Subcutaneous adipose tissue (tissue), 4 donors: ENCODE measurements around the gene PRRT2. TPM values are rescaled to one million over a fixed set of nuclear protein-coding genes. Genes with fewer than 3 reads are reported as not detected.

ENCODE experiments used
- CTCF ChIP-seq: fragments of 450-650 bp; IDR thresholded peaks from one replicate; pipeline ENCODE4 v1.5.1; 2016; ENCODE audit warnings: low read depth, mild to moderate bottlenecking, control low read depth, antibody characterized with exemption, moderate library complexity
- total RNA-seq, 4 donors: library from RNA; depleted of rRNA; stranded (reverse); fragments of >200 nt; gene quantifications; one replicate each; pipeline ENCODE4 v1.1.0, GENCODE V29; 2016

Gene PRRT2
- total RNA-seq, 4 donors from 2014 or later = 0.19 to 3.5 (median 2.9) TPM; not detected in 1

- TF ChIP-seq CTCF = no peak
These were observed 2.6 kb downstream of the PRRT2 start for GRCh38 chr16:29814592-29814991.

- TF ChIP-seq CTCF = no peak
These were observed 3.2 kb downstream of the PRRT2 start for GRCh38 chr16:29815032-29815721.

GRCh38 chr16:29815793-29816693, 4.0 kb downstream of the PRRT2 start, which contains the start of gene PAGR1:
Gene PAGR1 (plus strand): TSS chr16:29816152. CDS start chr16:29816526, 374 bp downstream.
- TF ChIP-seq CTCF = no peak

- TF ChIP-seq CTCF = no peak
These were observed 4.9 kb downstream of the PRRT2 start for GRCh38 chr16:29816694-29817441.

GRCh38 chr16:29818082-29818481, 6.1 kb downstream of the PRRT2 start:
- TF ChIP-seq CTCF = no peak

- TF ChIP-seq CTCF = no peak
These were observed 7.5 kb downstream of the PRRT2 start for GRCh38 chr16:29819506-29819905.
